Measurements from ENCODE around the gene S1PR4.

DNA sequence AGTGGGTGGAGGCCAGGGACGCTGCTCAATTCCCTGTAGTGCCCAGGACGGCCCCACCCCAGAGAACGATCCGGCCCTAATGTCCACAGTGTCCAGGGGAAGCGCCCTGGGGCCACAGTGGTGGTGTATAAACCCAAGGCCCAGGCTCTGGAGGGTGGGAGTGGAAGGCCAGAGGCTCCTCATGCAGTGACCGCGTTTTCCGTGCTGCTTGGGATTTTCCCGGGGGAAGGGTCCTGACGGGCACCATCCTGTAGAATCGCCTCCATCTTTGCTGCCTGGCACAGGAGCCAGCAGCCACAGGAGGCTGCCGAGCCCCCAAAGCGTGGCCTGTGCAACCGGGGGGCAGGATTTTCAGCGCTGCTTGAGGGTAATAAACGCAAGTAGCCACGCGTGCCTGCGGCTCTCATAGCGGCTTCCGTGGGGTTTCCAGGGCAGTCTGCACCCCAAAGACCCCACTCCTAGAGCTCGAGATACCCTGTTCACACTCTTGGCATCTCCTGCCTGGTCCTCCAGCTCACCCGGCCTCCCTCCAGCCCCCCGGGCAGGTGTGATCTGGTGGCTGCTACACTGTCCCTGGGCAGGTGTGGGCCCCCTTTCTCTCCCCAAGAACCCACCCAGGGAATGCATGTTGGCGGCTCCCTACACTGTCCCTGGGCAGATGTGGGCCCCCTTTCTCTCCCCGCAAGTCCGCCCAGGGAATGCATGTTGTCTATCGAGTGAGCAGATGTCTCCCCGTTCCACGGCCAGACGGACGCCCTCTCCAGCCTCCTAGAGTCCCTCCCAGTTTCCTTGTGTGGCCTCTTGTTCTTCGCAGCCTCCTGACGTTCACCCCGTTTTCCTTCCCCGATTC lies 9.3 kb downstream of the S1PR4 start:
- TF ChIP-seq GABPA (IDR thresholded peaks at IDR 0.05; ENCODE audit: low read depth) (no peak), POLR2AphosphoS5 (IDR thresholded peaks at IDR 0.05; ENCODE audit: low read depth) (no peak)
- TF ChIP-seq, protein P1, sequence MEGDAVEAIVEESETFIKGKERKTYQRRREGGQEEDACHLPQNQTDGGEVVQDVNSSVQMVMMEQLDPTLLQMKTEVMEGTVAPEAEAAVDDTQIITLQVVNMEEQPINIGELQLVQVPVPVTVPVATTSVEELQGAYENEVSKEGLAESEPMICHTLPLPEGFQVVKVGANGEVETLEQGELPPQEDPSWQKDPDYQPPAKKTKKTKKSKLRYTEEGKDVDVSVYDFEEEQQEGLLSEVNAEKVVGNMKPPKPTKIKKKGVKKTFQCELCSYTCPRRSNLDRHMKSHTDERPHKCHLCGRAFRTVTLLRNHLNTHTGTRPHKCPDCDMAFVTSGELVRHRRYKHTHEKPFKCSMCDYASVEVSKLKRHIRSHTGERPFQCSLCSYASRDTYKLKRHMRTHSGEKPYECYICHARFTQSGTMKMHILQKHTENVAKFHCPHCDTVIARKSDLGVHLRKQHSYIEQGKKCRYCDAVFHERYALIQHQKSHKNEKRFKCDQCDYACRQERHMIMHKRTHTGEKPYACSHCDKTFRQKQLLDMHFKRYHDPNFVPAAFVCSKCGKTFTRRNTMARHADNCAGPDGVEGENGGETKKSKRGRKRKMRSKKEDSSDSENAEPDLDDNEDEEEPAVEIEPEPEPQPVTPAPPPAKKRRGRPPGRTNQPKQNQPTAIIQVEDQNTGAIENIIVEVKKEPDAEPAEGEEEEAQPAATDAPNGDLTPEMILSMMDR (IDR thresholded peaks at IDR 0.05; ENCODE audit: insufficient read depth, low read length), result no peak
- TF ChIP-seq, protein P2, sequence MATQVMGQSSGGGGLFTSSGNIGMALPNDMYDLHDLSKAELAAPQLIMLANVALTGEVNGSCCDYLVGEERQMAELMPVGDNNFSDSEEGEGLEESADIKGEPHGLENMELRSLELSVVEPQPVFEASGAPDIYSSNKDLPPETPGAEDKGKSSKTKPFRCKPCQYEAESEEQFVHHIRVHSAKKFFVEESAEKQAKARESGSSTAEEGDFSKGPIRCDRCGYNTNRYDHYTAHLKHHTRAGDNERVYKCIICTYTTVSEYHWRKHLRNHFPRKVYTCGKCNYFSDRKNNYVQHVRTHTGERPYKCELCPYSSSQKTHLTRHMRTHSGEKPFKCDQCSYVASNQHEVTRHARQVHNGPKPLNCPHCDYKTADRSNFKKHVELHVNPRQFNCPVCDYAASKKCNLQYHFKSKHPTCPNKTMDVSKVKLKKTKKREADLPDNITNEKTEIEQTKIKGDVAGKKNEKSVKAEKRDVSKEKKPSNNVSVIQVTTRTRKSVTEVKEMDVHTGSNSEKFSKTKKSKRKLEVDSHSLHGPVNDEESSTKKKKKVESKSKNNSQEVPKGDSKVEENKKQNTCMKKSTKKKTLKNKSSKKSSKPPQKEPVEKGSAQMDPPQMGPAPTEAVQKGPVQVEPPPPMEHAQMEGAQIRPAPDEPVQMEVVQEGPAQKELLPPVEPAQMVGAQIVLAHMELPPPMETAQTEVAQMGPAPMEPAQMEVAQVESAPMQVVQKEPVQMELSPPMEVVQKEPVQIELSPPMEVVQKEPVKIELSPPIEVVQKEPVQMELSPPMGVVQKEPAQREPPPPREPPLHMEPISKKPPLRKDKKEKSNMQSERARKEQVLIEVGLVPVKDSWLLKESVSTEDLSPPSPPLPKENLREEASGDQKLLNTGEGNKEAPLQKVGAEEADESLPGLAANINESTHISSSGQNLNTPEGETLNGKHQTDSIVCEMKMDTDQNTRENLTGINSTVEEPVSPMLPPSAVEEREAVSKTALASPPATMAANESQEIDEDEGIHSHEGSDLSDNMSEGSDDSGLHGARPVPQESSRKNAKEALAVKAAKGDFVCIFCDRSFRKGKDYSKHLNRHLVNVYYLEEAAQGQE (IDR thresholded peaks at IDR 0.05; ENCODE audit: insufficient replicate concordance, low read depth), result no peak

Measured in HL-60 (cell line).